Activated CD8-positive, alpha-beta memory T cell treated with anti-CD3 and anti-CD28 coated beads for 48 hours (primary cell): ENCODE results near the gene HDAC4.
"Not testable (repeated sequence)": the region's sequence is repeated elsewhere in the genome, so short reads cannot be mapped to it uniquely, and the experiment has no call there.

ENCODE experiments used
- DNase-seq, 3 experiments: peaks; one replicate each; pipeline ENCODE4 v3.0.0-alpha.2; 2020; ENCODE audit warnings: low read depth in 2 of 3, low spot score in 2 of 3

The HDAC4 gene

DNA sequence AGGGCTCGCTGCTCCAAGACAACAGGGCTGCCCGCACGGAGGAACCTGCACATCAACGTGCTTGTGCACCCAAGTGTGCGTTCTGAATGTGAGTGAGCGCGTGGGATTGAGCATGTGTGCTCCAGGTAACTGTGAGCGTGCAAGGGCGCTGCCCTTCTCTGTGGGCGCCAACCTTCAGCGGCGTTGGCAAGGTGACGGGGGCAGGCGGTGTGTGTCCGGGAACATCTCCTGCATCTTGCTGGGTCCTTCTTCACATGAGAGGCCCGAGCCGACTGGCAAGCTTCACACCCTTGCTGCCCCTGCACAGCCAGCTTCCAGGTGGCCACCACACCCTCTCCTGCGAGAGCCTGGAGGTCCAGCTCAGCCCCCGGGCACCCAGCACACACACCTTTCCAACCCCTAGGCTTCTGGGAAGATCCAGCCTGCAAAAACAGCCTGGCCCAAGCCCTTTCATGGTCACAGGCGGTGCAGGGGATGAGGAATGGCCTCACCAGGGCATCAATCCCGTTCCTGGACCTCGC is 220.9 kb downstream of the HDAC4 start:
- no peak for DNase-seq

DNA sequence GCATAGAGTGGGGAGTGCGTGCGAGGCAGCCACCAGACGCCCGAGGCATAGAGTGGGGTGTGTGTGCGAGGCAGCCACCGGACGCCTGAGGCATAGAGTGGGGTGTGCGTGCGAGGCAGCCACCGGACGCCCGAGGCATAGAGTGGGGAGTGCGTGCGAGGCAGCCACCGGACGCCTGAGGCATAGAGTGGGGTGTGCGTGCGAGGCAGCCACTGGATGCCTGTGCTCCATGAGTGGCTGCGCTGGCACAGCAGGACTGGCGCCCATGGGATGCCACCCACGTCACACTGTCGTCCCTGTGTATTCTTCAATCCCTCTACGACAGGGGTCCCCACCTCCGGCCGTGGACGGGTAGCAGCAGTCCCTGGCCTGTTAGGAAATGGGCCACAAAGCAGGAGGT is 221.9 kb downstream of the HDAC4 start:
- no peak for DNase-seq

DNA sequence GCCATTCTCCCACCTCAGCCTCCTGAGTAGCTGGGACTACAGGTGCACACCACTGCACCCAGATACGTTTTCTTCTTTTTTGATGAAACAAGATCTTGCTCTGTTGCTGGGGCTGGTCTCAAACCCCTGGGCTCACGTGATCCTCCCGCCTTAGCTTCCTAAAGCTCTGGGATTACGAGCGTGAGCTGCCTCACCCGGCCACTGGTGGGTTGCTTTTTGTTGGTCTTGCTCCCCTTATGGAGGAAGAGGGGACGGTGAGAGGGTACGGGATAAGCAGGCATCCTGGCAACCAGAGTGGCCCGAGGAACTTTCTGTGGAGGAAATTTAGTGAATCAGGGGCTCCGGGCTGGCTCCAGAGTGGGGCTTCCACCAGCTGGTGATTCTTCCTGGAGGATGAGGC is 222.3 kb downstream of the HDAC4 start:
- no peak for DNase-seq

DNA sequence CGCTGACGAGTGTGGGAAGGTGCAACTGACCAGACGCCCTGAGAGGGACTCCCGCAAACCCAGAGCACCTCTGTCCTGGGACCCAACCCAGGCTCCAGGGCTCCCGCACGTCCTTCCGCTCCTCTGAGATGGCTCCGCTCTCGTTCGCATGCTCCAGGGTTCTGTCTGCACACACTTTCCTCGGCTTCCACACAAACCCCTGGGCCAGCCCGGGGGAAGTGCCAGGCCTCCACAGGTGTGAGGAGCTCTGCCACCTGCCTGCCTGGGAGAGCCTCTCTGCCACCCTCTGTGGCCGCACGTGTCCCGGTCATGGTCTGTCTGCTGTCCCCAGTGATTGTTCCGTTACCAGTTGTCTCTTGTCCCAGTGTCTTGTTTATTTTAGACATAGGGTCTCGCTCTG is 222.9 kb downstream of the HDAC4 start:
- DNase-seq = no peak

DNA sequence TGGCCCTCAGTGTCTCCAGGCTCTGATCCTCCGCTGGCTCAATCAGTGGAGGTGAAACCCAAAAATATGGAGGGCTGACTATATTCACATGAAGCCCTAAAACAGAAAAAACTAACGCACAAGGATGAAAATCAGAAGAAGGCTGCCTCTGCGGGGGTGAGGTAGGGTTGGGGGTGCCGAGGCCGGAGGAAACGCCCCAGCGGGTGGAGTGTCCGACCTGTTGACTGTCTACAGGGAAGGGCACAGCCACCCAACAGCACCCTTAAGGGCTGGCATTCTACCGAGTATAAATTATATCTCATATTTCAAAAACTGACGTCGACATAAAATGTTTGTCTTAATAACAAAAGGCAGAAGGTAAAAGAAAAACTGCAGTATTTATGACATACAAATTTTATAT is 223.5 kb downstream of the HDAC4 start:
- no peak for DNase-seq

DNA sequence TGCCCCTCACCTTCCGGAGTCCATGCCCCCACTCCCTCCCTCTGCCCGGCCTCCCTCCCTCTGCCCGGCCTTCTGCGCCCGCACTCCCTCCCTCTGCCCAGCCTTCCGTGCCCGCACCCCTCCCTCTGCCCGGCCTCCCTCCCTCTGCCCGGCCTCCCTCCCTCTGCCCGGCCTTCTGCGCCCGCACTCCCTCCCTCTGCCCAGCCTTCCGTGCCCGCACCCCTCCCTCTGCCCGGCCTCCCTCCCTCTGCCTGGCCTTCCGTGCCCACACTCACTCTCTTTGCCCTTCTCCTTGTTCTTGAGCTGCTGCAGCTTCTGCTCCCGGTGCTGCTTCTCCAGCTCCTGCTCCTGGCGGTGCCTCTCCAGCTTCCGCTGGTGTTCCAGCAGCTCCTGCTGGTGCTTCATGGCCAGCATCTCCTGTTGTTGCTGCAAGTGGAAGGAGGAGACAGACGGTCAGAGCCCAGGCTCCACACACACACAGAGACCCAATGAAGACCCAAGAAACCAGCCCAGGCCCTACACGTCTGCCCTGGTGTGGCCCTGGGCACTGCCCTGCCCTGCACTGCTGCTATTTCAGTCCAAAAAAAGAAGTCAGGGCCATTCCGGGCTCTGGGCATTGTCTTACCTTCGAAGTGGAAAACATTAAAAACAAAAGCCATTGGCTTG is 224.5 kb downstream of the HDAC4 start:
- not testable (repeated sequence) for DNase-seq

DNA sequence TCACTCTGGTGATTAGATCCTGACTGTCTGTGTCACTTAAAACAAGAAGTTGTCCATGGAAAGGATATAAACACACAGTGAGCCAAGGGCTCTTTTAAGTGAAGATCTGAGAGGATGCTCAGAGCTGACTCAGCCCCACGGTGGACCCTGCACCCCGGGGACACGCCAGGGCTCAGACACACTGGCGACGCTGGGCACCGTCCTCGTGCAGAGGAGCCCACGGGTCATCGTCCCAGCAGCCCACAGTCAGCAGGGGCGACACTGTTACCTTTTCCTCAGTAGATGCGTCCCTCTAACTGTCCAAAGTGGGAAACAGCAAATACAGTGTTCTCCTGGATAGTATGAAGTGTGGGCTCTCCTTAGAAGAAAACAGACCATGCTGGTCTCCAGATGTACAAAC is 225.6 kb downstream of the HDAC4 start:
- DNase-seq = no peak

DNA sequence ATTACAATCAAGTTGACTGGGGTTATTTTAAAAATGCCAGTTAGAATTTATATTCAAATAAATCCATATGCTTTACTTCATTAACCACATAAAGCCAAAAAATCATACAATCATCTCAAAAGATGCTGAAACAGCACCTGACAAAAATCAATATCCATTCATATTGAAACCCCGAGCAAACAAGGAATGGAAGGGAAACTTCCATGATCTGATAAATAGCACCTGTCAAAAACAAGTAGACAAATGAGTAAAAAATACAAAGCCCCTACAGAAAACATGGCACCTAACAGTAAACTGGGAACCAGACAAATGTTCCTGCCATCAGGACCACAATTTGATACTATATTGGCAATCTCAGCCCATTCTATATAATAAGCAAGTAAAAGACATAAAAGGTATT is 227.5 kb downstream of the HDAC4 start:
- DNase-seq = no peak

DNA sequence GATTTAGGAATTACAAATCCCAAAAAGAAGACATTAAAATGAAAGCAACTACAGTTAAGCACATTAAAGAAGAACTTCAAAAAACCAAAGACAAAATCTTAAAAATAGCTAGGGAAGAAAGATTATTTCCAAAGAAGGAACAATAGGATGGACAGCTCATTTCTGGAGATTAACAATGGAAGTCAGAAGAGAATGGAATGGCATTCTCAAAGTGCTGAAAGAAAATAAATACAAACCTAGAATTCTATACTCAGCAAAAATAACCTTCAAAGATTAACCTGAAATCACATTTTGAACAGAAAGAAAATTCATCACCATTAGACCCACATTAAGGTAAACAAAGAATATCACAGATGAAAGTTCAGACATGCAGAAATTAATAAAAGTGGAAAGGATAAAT is 229.2 kb downstream of the HDAC4 start:
- DNase-seq = no peak

DNA sequence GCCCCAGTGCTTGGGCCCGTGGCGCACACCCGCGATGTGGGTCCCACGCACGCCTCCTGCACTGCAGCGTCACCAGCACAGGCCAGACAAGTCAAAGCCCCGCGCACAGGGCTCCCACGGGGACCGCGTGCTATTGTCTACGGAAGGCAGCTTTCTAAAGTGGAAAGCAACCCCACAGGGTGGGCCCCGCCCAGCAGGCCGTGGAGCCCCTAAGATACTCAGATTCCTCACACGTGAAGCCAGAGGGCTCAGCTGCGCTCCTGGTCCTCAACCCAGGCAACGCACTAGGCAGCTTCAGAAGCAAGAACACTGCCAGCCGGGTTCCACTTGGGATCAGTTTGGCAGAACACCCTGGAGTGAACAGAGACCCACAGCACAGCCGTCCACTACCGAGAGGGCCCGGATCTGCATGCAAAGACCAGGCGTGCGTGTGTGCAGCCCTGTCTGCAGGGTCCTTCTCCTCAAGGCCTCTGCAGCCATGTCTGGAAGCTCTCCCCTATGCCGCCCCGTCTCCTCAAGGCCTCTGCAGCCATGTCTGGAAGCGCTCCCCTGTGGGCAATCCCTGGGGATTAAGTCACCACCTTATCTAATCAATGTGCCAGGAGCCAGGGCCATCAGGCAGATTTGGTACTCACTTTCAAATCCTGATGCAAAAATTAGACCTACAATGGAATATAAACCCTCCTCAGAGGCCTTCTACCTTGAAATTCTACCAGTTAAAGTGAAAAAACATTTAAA is 231.3 kb downstream of the HDAC4 start:
- DNase-seq = no peak

DNA sequence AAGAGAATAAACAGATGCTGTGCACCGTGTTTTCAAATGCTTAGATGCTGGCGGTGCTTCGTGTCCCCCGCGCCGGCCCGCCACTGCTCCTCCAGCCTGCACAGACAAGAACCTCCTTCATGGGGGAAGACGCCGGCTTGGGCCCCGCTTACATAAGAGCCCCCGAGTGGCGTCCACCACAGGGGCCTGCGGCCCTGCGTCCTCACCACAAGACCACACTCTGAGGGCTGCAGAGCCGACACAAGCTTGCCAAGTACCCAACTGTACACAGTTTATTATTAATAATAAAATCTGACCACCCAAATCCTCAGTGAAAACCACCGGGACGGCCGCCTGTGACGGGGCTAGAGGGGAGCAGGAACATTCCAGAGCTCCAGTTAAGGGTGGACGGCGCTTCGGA is 232.2 kb downstream of the HDAC4 start:
- DNase-seq = no peak

DNA sequence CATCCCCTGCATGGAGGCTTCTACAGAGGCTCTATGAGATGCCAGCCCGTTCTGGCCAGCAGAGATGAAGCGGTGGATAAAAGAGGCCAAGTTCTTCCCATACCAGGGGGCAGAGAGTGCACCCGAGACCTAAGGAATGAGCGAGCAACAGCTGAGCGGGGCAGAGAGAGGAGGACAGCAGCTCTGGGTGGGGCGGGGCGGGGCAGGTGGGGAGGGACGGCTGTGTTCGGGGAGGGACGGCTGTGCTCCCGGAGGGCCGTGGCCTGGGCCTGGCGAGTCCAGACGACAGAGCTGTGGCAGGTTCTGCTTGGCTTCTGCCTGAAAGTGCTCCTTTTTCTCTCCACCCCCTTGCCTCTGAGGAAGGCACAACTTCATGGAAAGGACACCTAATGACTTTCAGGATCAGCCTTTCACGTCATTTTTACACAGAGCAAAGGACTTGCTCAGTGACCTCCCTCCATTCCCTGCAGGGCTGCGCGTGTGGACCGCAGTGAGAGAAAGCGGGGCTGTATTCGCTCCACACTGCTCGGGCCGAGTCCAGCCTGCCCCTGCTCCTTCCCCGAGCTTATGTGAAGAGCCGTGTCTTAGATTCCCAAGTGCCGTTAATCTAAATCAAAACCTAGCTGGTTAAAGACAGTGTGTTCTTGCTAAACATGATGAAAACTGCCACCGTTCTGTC is 232.9 kb downstream of the HDAC4 start:
- DNase-seq = no peak

DNA sequence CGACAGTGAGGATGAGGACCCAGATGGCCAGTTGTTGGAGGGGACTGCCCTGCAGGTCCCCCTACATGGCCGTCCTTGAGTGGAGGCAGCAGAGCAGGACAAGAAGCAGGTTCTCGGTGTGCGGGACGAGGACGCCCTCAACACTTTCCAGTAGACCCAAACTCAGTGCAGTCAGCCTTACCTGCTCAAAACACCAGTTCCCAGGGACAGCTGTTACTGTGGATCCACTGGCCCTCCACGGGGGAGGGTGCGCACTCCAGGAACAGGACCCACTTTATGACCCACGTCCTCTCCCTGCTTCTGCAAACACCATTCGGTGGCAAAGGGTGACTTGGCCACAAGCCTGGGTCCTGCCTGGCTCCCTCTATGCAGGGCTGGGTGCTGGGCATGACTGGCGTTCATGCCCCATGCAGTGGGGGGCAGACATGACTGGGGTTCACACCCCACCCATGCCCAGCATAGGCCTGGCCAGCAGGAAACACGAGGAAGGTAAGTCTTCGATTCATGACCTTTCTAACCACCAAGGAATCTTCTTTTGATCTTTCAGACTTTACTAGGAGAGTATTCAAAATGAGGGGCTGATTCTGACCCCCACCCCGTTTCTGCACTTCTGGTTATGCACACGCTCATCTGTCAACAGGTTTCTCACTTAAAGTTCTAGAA is 233.7 kb downstream of the HDAC4 start:
- no peak for DNase-seq

DNA sequence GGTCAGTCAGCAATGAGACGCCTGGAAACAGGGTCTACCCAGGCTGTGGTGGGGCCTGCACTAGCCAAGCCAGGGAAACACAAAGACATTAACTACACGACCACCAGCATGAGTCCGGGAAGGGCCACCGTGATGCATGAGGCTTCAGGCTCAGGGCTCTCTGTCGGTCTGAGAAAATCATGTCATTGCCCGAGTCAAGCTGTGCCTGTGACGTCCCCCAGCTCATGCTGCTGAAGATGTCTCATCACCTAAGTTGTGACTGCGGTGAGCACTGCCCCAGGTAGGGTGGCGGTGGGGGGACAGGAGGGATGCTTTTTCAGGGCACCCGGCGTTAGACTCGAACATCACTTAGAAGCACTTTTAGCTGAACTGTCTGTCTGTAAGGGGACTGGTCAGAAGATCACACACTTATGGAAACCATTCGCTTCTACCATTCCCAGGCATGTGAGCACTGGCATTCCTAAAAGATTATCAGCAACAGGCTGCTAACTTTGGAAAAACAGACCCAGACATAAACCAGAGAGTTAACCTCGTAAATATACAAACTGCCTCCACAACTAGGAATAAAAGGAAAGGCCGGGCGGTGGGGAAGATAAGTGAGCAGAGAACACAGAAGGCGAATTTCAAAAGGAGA is 234.5 kb downstream of the HDAC4 start:
- no peak for DNase-seq

DNA sequence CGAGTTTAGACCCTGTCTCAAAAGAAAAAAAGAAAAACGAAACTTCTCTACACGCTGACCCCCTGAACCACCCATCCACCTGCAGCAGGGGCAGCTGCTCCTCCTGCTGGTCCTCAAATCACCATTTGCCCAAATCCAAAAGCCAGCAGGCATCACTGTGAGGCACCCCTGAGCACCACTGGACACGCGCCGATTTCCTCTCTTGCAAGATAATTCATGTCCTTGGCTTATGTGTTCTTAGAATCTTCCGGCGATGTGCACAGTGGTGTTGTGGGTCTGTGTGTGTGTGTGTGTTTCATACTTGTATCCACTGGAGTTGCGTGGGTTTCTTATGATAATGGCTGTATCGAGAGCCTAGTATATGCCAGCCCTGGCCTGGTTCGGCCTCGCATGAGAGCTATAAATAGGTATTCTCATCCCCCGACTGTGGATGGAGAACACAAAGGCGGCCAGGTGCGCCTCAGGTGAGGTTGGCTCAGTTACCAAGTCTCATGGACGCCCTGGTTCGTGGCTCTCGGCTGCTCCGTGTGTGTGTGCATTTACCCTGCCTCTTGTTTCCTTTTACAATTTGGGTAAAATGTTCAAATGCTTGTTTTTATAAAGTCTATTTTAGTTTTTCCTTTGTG is 235.5 kb downstream of the HDAC4 start:
- no peak for DNase-seq

DNA sequence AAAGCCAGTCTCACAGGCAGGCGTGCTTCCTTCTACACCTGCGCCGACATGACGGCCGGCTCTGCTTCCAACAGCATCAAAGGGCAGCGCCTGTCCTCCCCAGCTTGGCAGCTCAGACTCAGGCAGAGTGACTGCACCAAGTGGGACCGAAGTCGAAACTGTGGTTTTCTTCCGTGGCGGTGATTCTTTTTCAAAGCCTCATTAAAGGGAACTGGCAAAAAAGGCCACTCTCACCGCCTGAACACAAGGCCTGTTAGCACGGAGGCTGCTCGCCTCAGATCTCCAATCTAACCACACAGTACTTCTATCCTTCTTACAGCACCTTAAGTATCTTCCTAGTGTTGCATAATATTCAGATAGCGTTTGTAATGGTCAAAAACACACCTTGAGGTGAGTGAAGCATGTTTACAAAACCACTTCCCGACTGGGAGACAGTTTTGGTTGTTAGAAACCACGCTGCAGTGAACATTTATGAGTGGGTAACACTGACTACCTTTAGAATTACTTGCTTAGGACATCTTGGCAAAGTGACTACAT is 236.4 kb downstream of the HDAC4 start:
- DNase-seq = no peak

DNA sequence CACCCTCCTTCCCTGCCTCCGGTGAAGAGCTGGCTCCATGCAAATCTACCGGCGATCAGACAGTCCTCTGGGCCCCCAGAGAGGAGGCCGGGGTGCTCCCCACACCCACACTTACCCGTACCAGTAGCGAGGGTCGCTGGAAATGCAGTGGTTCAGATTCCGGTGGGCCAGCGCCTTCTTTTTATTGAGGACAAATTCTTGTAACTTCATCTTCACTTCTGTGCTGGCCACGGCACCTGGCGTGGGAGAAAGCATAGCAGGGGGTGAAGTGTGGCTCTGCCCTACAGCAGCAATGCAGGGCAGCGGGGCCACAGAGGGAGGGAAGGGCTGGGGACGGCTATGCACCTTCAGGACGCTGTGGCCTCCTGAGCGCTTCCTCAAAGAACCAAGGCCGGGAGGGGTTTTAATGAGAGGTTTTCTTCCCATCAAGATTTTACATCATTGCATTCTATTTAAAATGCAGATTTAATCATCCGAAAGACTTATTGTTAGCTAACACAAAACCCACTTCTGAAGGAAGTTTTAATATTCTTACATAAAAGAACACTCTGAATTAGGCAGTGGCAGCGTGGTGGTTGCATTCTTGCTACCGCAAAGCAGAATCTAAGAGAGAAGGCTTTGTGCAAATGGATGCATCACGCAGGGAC is 237.0 kb downstream of the HDAC4 start:
- no peak for DNase-seq

DNA sequence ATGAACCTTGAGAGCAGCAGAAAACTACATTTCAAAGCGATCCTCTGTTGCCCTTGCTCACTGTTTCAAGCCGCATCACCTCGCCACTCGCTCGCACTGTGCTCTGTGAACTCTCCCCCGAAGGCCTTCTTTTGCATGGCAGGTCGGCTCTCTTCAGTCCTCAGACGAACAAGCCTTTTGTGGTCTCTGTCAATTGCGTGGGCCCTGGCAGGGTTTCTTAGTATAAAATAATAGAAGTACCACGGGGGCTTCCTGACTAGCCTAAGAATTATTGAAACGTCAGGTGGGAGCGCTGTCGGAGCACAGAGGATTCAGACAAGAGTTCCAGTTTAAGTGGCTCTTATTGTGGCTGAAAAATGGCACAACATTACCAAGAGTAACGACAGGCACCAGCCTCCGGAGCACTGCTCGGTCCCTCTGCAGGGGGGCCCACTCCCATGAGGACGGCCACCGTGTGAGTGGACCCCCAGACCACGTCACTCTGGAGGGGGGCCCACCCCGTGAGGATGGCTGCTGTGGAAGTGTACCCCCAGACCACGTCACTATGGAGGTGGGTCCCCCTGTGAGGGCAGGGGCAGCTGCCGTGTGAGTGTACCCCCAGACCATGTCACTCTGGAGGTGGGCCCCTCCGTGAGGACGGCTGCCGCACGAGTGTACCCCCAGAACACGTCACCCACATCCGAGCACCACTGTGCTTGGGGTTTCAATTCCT is 237.7 kb downstream of the HDAC4 start:
- no peak for DNase-seq

DNA sequence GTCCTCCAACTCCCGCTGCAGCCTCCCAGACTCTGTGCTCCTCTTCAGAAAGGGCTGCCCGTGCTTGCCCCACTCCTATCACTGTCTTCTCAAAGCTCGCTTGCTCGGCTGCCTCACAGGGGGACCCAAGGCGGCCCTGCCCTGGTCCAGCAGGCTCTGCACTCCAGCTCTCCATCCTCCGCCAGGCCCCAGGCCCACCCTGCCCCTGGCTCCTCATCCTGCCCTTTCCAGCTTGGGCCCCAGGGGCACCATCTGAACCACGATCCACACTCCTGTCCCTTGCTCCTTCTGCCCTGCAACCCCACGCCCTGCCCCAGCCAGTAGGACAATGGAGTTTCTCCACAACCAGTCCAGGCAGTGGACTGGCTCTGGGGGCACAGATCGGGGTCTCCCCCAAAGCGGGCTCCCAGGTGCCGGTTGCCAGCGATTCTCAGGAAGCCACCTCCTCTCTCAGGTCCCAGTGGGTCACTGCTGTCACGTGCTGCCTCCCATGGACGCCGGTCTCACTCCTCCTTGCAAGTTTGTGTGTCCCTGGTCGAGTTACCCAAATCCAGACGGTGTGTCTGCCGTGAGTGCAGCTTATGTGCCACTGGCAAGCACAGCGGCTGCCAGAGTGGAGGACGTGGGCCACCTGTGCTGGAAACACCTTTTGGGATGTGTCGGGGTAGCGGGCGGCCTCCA is 238.5 kb downstream of the HDAC4 start:
- DNase-seq = no peak
